ENCODE measurements around the gene GDF2. TPM values are rescaled to one million over a fixed set of nuclear protein-coding genes. Genes with fewer than 3 reads are reported as not detected.

Gene GDF2
- total RNA-seq, 1 donor from 2014 or later: not detected

DNA sequence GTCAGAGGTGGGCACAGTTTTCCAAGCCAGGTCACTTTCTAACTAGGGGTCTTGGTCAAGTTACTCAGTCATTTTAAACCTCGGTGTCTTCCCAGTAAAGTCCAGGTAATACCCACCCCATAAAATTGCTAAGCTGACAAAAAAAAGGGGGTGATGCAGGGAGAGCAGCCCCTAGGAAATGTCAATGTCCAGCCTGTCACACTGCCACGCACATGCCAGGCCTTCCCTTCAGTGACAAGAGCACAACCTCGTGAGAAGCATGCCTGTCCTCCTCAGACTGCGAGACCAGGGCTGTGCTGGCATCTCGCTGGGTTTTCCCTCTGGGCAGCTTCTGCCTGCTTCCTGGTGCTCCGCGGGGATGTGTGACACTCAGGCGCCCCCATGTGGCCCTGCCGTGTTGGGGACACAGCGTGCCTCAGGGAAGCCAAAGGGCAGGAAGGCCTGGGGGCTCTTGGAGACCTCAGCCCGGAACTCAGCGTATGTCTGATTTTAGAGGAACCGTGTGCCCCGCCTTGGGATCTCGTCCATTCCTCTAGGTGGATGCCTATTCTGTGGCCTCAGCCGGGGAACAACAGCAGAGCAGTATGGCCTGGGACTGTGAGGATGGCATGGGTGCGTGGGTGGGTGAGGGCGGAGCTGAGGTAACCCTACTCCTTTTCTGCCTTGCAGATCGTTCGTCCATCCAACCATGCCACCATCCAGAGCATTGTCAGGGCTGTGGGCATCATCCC lies 10.2 kb upstream of the GDF2 start:
- peak; percentile 79 for DNase-seq (ENCODE audit: low spot score)

DNA sequence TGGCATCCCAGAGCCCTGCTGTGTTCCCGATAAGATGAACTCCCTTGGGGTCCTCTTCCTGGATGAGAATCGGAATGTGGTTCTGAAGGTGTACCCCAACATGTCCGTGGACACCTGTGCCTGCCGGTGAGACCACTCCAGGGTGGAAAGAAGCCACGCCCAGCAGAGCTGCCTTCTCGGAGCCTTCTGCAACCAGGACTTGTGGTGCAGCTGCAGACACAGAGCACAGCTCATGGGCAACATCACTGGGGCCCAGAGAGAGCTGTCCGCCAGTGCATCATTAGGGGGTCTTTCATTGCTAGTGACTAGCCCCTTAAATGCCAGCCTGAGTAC lies 9.6 kb upstream of the GDF2 start:
- no peak for DNase-seq (ENCODE audit: low spot score)

DNA sequence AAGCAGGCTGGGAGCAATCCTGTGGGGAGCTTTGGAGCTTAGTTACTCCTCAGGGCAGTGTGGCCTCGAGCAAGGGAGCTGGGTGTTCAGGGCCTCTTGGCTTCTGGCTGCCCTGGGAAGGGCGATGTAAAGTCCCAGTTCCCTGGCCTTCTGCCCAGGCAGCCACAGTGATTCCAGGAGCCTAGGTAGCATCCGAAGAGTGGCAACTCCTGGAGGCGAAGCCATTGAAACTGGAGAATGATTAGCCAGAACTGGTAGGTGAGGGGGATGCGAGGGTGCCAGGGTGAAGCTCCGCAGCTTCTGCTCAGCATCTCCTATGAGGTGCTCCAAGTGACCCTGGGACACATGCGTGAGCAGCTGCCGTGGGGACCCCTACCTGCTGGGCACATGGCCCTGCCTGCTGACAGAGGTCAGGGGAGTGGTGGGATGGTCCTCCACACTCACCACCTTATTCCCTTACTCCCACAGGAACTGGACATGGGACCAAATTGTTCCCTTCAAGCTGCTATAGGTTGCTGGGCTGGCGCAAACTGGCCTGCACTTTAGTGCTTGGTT lies 7.8 kb upstream of the GDF2 start:
- DNase-seq (ENCODE audit: low spot score): no peak

DNA sequence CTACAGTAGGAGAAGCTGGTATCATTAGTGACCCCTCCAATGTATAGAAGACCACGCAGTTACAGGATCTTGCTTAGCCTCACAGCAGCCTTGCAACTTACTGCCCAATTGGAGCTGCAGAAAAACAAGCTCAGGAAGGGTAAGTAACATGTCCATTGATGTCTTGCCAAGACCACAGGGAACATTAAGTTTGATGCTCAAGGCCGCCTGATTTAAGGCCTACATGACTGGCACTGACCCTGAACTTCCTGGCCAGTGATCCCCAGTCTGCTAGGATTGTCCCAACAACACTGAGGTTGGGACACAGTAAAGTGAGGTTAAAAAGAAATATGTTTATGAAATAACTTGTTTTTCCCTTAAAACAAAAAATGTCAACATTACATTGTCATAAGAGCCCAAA lies 6.8 kb upstream of the GDF2 start:
- DNase-seq (ENCODE audit: low spot score): no peak

DNA sequence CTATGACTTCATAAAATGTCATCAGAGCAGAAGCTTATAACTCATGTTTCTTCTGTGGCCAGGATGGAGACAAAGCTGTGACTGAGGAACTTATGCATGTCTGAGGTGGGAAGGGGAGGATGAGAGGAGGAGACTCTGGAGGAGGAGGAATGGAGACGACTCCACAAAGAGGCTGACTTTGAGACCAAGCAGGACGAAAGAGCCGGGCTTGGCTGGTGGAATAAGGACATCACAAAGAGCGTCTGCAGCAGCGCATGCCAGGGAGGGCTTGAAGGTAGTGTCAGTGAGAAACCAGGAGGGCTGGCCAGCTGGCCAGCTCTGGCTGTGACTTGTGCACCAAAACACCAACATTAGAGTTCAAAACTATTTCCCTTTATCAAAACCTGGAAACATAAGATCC lies 6.1 kb upstream of the GDF2 start:
- no peak for DNase-seq (ENCODE audit: low spot score)

DNA sequence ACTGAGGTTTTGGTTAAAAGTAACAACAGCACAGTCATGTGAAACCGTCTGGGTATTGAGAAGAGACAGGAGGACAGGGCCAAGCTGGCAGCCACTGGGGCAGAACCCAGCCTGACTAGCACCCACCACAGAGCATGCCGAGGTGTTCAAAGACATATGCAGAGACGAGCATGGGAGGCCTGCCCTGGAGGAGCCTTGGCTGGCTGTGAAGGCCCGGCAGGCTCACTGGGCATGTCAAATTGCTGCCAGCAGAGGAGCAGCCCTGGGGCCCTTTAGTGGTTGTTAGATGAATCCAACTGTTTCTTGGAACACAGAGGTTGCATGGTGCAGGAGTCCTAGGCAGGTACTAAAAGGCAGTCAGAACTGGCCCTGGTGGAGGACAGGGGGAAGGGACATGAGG lies 5.0 kb upstream of the GDF2 start:
- no peak for DNase-seq (ENCODE audit: low spot score)

DNA sequence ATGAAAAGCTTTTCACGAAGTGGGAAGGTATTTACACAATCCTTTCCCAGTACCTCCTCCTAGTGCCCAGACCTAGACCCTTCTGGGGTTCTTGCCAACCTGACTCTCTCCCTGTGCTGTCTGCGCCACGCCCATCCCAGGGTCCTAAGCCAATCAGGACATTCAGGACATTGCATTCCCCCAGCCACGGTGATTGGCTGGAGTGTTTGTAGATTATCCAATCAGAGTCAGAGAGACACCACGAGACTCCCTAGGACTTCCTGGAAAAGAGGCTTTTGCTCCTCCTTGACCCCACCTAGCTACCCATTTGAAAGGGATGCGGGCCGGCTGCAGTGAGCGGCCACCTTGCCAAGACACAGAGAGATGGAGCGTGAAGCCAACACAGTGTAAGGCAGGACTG lies 3.5 kb upstream of the GDF2 start:
- DNase-seq (ENCODE audit: low spot score): no peak

DNA sequence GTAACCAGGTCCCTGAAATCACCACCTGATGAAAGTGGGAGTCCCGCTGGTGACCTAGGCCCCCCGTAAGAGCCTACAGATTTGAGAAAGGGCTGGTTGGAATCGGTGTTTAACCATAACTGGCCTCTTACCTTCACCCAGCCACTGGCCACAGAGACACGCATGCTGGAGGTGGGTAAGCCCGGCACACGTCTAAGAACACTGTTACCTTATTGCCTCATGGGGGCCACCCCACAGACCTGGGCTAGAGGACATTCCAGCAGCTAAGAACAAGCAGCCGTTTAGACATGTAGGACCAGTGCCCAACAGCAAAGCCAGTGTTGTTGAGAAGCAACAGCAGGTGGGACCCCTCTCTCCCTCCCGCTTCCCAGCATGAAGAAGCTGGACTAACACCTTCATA lies 2.5 kb upstream of the GDF2 start:
- no peak for DNase-seq (ENCODE audit: low spot score)

DNA sequence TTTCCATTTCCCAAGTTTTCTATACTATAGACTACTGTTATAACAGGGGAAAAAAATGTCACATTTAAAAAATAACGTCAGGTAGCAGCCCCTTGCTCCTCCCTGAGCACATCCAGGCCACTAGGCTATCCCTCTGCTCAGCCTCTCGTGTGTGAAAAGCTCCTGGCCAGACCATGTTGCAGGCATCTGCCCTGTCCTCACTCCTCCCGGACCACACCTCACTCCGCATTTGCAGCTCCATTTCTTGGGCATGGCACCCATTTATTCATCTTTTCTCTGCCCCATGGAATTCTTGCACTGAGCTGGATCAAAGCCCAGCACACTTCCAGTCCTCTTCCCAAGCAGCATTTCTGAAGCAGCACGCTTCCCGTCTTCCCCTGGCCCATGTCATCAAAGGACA lies 1.4 kb upstream of the GDF2 start:
- no peak for DNase-seq (ENCODE audit: low spot score)

DNA sequence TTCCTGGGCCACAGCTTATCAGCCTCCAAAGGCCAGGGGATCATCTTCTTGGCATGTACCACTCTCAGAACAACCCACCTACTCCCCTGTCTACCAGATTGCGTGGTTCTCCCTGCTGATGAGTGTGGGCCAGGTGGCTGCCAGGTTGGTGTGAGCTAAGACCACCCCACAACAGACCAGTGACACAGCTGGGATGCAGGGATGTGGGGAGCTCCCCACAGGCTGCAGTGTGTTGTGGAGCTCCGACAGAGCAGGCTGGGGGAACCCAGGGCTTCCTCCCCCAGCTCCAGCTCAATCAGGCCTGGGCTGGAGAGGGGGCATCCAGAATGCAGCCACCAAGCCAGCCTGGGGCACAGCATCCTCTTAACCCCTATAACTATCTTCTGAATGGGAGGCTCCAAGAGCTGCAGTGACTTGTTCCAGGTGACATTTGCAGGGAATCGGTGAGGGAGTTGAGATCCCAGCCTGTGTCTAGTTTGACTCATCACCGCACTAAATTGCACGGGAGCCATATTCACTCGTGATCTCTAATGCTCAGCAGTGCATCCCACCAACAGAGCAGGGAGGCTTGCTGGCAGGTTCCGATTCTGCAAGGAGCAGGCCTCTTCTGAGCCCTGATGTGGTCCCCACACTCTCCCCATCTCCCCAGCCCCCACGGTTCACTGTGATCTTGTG lies 596 bp upstream of the GDF2 start:
- no peak for DNase-seq (ENCODE audit: low spot score)

DNA sequence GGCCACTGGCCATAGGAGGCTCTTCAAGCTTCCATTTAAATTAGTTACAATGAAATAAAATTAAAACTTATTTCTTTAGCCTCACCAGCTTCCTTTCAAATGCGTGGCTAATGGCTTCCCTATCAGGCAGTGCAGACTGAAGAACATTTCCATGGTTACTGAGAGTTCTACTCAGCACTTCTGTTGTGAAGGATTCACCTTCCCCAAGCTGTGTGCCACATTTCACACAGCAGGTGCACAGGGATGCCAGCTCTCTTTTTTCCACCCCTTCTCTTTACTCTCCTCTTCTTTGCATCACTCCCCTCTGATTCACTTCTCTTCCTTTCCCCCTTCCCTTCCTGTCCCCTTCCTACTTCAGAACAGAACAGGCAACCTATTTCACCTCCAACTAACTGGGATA lies 833 bp downstream of the GDF2 start:
- no peak for DNase-seq (ENCODE audit: low spot score)

DNA sequence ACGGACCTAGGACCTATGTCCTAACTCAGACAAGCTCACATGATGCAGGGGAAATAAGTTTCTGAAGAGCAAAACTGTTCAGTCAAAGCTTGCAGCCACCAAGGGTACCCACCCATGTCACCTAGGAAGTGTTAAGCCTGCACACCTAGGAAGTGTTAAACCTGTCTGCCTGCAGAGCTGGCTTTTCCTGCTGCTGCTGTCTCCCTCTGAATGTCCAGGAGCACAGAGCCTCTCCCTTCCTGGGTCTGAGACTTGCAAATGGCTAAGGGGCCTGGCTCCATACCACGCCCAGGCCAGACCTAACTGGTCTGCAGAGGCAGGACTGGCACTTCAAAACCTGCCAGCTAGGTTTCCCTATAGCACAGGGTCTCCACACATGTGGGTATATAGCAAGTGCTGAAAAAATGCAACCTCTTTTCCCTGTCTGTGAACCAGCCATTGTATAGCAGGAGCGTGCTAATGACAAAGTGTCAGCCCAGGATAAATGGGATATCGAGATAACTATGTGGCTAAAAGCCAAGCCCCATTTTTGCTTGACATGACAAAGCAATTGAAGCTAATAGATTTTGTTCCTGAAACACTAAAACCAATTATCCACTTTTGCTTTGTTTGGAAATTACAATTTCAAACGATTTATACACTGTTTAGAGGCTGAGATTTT lies 1.5 kb downstream of the GDF2 start:
- no peak for DNase-seq (ENCODE audit: low spot score)

DNA sequence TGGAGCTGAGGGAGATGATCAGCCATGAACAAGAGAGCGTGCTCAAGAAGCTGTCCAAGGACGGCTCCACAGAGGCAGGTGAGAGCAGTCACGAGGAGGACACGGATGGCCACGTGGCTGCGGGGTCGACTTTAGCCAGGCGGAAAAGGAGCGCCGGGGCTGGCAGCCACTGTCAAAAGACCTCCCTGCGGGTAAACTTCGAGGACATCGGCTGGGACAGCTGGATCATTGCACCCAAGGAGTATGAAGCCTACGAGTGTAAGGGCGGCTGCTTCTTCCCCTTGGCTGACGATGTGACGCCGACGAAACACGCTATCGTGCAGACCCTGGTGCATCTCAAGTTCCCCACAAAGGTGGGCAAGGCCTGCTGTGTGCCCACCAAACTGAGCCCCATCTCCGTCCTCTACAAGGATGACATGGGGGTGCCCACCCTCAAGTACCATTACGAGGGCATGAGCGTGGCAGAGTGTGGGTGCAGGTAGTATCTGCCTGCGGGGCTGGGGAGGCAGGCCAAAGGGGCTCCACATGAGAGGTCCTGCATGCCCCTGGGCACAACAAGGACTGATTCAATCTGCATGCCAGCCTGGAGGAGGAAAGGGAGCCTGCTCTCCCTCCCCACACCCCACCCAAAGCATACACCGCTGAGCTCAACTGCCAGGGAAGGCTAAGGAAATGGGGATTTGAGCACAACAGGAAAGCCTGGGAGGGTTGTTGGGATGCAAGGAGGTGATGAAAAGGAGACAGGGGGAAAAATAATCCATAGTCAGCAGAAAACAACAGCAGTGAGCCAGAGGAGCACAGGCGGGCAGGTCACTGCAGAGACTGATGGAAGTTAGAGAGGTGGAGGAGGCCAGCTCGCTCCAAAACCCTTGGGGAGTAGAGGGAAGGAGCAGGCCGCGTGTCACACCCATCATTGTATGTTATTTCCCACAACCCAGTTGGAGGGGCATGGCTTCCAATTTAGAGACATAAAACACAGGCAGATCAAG lies 3.3 kb downstream of the GDF2 start:
- no peak for DNase-seq (ENCODE audit: low spot score)

DNA sequence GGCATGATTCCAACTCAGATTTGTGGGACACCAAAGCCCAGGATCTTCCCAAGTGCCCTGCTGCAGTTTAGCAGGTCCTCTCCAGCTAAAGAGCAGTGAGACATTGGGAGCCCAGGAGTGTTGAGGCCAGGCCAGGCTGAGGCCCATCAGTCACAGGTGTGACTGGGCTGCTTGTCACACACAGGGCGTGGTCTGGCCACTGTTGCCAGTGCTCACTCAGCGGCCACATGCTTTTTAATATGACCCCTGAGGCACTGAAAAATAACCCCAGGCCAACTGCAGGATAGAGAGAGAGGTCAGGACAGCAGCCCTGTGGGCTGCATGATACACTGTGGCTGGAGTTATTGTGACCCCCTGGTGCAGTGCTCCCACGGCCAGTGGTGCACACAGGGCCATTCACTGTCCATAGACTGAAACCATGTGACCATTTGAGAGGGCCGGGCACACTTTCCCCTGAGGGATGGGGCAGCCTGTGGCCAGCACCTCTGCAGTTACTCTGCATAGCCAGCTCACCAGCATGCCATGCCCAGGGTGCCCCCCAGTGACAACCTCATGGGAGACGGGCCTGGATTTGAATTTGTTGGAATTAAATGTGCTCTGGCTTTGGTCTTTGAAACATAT lies 4.2 kb downstream of the GDF2 start:
- DNase-seq (ENCODE audit: low spot score): no peak

DNA sequence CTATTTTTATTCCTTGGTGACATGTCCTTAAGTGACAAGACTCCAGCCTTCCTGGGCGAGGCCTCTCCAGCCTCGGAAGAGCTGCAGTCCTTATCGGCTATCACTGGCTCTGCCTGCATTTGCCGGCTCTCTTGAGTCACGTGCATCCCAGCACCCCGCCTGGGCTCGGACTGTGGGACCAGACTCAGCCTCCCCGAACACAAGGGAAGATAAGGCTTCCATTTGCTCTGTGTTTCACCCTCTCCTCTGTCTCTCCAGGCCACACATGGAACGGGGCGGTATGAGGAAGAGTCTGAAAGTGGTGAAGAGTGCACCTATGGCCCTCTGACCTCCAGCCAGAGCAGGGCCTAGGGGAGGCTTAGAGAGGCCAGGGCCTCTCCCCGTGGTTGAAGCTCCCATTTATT lies 4.7 kb downstream of the GDF2 start:
- no peak for DNase-seq (ENCODE audit: low spot score)

DNA sequence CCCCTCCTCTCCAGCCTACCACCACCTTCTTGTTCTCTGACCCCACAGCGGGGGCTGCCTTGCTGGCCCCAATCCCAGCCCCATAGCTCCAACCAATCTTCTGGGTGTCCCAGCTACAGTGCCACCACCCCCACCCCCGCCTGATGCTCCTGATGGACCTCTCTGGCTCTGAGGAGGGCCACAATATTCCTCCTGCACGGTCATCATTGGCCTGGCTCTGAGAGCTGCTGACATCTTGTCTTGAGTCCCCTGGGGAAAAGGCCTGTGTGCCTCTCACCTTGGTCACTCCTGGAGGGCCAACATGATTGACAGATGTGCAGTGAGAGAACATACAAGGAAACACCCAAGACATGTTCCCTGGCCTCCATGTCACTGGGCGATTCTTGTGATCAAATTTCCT lies 7.6 kb downstream of the GDF2 start:
- no peak for DNase-seq (ENCODE audit: low spot score)

DNA sequence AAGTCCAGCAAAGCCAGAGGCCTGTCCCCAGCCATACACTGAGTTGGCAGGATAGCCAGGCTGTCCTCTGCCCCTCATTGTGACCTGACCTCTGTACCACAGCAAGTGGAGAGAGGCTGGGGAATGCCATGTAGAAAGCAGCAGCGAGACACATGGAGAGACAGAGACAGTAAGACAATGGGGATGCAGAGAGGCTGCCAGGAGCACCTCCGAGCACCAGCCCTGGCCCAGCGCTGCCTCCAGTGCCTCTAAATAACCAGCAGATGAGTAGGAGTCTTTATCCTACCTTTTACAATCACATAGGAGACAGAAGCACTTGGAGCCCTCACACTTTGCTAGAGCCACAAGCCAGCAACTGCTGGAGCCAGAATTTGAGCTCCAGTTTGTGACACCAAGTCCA lies 8.1 kb downstream of the GDF2 start:
- no peak for DNase-seq (ENCODE audit: low spot score)

DNA sequence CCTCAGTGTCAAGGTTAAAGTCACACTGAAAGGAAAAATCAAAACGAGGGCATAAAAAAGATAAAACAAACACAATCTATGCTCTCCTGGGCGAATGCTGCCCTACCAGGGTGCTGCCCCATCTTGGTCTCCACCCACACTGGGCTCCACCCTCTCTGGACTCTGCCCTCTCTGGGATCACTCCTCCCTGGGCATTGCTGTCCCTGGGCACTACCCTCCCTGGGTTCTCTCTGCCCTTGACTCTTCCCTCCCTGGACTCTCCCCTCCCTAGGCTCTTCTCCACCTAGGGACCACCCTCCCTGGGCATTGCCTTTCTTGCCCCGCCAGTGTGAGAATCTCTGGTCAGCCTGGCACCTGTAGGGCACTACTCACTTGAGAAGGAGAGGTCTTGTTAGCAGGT lies 8.6 kb downstream of the GDF2 start:
- DNase-seq (ENCODE audit: low spot score): peak; percentile 71

DNA sequence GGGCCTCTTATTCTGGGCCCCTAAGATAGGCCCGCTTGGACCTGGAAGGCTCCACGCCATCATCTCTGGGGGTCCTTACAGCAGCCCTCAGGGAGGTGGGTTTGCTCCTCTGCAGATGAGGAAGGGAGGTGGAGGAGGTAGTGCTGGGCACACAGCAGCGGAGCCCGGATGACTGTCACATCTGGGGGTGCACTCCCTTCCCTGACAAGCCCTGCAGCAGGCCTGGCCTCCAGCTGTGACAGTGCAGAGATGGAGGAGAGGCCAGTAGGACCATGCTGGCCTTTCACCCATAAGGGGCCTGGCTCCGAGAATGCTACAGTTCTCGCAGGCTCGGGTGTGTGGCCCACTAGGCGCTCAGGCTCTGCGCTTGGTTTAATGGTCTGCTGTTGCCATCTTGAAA lies 9.2 kb downstream of the GDF2 start:
- no peak for DNase-seq (ENCODE audit: low spot score)

DNA sequence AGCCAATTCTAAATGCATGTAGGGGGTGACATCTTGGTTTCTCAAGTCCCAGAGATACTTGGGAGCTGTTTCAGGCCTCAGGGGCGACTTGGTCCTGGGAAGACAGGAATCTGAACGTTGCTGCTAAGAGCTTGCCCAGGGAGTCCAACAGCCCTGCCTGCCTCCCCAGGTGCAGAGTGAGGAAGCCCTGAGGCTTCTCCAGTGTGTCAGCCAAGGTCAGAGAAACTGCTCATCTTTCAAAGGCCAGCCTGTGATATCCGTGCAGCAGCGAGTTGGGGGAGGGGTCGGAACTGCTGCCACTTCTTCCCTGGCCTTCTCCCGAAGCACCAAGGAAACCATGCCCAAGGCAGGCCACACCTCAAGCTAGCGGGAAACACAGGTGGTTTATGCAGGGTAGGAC lies 9.7 kb downstream of the GDF2 start:
- no peak for DNase-seq (ENCODE audit: low spot score)

DNA sequence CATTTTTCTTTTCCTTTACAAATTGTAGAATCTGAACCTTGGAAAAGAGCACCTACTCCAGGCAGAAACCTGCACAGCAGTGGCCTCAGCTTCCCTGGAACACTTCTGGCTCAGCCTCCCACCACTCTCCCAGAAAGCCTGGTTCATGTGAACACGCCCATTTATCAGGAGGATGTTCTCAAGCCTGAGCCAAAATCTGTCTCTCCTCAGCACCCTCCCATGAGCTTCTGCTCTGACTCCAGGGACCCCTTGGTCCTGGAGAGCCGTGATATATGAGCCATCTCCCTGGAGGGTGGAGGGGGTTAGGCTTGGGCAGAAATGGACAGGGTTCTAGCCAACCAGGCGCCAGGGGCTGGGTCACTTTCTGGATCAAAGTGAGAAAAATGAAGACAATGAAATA lies 10.1 kb downstream of the GDF2 start:
- DNase-seq (ENCODE audit: low spot score): no peak
